ENCODE measurements around the gene CFAP99. TPM values are rescaled to one million over a fixed set of nuclear protein-coding genes. Genes with fewer than 3 reads are reported as not detected.

CFAP99 gene
- total and polyA plus RNA-seq, 9 of the 15 experiments (the other 6 are each of a cell fraction or from before 2014, with no cell fraction given): 0.07 to 0.18 (median 0.09) TPM; not detected in 6

DNA sequence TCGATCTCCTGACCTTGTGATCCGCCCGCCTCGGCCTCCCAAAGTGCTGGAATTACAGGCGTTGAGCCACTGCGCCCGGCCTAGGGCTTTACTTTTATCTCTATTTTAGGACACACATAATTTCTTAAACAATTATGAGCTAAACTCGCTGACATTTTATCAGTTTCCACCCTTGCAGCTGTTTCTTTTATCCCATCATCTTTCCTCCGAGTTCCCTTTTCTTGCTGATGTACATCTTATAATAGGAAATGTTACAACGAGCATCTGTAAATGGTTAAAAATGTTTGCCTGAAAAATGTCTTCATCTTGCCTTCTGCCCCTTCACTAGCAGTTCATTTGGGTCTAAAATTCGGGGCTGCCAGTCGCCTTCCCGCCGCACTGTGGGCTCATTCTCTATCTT lies 41.5 kb upstream of the CFAP99 start (continued):
- TF ChIP-seq BRCA1 (IDR thresholded peaks at IDR 0.05) (no peak), BRCA1 (CRISPR knock-in tag; IDR thresholded peaks at IDR 0.05) (no peak), GATA2 (CRISPR knock-in tag; IDR thresholded peaks at IDR 0.05) (peak; percentile 76), SMARCE1 (IDR thresholded peaks at IDR 0.05) (peak; percentile 61; the same call in 1 of the 2 replicates), LARP7 (IDR thresholded peaks at IDR 0.05) (no peak), FOS (IDR thresholded peaks at IDR 0.05; ENCODE audit: extremely low read depth, insufficient read length) (no peak)
- TF ChIP-seq, protein P1, sequence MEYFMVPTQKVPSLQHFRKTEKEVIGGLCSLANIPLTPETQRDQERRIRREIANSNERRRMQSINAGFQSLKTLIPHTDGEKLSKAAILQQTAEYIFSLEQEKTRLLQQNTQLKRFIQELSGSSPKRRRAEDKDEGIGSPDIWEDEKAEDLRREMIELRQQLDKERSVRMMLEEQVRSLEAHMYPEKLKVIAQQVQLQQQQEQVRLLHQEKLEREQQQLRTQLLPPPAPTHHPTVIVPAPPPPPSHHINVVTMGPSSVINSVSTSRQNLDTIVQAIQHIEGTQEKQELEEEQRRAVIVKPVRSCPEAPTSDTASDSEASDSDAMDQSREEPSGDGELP (CRISPR knock-in tag; IDR thresholded peaks at IDR 0.05; ENCODE audit: borderline replicate concordance): peak; percentile 30; the same call in 1 of the 2 replicates
- TF ChIP-seq, protein P2, sequence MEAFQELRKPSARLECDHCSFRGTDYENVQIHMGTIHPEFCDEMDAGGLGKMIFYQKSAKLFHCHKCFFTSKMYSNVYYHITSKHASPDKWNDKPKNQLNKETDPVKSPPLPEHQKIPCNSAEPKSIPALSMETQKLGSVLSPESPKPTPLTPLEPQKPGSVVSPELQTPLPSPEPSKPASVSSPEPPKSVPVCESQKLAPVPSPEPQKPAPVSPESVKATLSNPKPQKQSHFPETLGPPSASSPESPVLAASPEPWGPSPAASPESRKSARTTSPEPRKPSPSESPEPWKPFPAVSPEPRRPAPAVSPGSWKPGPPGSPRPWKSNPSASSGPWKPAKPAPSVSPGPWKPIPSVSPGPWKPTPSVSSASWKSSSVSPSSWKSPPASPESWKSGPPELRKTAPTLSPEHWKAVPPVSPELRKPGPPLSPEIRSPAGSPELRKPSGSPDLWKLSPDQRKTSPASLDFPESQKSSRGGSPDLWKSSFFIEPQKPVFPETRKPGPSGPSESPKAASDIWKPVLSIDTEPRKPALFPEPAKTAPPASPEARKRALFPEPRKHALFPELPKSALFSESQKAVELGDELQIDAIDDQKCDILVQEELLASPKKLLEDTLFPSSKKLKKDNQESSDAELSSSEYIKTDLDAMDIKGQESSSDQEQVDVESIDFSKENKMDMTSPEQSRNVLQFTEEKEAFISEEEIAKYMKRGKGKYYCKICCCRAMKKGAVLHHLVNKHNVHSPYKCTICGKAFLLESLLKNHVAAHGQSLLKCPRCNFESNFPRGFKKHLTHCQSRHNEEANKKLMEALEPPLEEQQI (IDR thresholded peaks at IDR 0.05): 0 out of 2 replicates have a peak, but pooled peaks have one; percentile 16
- TF ChIP-seq, protein P3, sequence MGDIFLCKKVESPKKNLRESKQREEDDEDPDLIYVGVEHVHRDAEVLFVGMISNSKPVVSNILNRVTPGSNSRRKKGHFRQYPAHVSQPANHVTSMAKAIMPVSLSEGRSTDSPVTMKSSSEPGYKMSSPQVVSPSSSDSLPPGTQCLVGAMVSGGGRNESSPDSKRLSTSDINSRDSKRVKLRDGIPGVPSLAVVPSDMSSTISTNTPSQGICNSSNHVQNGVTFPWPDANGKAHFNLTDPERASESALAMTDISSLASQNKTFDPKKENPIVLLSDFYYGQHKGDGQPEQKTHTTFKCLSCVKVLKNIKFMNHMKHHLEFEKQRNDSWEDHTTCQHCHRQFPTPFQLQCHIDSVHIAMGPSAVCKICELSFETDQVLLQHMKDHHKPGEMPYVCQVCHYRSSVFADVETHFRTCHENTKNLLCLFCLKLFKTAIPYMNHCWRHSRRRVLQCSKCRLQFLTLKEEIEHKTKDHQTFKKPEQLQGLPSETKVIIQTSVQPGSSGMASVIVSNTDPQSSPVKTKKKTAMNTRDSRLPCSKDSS (IDR thresholded peaks at IDR 0.05; ENCODE audit: low read depth, partially characterized antibody): no peak
- TF ChIP-seq, protein P4, sequence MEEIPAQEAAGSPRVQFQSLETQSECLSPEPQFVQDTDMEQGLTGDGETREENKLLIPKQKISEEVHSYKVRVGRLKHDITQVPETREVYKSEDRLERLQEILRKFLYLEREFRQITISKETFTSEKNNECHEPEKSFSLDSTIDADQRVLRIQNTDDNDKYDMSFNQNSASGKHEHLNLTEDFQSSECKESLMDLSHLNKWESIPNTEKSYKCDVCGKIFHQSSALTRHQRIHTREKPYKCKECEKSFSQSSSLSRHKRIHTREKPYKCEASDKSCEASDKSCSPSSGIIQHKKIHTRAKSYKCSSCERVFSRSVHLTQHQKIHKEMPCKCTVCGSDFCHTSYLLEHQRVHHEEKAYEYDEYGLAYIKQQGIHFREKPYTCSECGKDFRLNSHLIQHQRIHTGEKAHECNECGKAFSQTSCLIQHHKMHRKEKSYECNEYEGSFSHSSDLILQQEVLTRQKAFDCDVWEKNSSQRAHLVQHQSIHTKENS (CRISPR knock-in tag; IDR thresholded peaks at IDR 0.05): no peak

All from K562 (cell line).